ENCODE measurements around the gene VSIR. TPM values are rescaled to one million over a fixed set of nuclear protein-coding genes. Genes with fewer than 3 reads are reported as not detected.

The VSIR gene
- total RNA-seq = 100 to 1,000 TPM in 2 of 4 donors, 10 to 100 TPM in 2; 54.1 to 120 (median 84.7) TPM

- TF ChIP-seq, protein P1, sequence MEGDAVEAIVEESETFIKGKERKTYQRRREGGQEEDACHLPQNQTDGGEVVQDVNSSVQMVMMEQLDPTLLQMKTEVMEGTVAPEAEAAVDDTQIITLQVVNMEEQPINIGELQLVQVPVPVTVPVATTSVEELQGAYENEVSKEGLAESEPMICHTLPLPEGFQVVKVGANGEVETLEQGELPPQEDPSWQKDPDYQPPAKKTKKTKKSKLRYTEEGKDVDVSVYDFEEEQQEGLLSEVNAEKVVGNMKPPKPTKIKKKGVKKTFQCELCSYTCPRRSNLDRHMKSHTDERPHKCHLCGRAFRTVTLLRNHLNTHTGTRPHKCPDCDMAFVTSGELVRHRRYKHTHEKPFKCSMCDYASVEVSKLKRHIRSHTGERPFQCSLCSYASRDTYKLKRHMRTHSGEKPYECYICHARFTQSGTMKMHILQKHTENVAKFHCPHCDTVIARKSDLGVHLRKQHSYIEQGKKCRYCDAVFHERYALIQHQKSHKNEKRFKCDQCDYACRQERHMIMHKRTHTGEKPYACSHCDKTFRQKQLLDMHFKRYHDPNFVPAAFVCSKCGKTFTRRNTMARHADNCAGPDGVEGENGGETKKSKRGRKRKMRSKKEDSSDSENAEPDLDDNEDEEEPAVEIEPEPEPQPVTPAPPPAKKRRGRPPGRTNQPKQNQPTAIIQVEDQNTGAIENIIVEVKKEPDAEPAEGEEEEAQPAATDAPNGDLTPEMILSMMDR (IDR thresholded peaks at IDR 0.05; ENCODE audit: low read depth) = no peak
Observed at GRCh38 chr10:71773221-71773971, at the start of gene VSIR. TSS of gene VSIR (minus strand) at chr10:71773520. CDS start at chr10:71773439, 81 bp downstream.

GRCh38 chr10:71821909-71822763 is 48.8 kb upstream of the VSIR start:
- TF ChIP-seq, protein P1 (IDR thresholded peaks at IDR 0.05; ENCODE audit: low read depth) = no peak

DNA sequence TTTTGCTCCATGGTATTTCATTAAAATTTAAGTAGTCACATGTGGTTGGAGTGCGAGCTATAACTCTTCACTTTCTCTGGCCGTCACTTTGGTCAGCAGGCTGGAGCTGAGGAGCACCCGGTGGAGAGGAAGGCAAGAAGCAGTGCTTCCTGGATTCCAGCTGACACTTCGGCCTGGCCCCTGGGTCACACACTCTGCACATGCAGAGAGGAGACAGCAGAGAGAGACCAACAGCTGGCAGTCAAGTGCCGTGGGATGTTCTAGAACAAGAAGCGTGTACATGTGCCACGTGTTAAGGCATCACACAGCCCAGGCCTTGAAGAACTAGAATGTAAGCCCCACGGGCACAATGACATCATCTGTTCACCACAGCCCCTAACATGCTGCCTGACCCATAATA is 47.6 kb upstream of the VSIR start:
- TF ChIP-seq, protein P1 (IDR thresholded peaks at IDR 0.05; ENCODE audit: low read depth) = no peak

- TF ChIP-seq, protein P1 (IDR thresholded peaks at IDR 0.05; ENCODE audit: low read depth) = no peak
Observed at GRCh38 chr10:71819985-71820384, 46.7 kb upstream of the VSIR start.

- TF ChIP-seq, protein P1 (IDR thresholded peaks at IDR 0.05; ENCODE audit: low read depth) = no peak
Observed at GRCh38 chr10:71819441-71819861, 46.1 kb upstream of the VSIR start.

DNA sequence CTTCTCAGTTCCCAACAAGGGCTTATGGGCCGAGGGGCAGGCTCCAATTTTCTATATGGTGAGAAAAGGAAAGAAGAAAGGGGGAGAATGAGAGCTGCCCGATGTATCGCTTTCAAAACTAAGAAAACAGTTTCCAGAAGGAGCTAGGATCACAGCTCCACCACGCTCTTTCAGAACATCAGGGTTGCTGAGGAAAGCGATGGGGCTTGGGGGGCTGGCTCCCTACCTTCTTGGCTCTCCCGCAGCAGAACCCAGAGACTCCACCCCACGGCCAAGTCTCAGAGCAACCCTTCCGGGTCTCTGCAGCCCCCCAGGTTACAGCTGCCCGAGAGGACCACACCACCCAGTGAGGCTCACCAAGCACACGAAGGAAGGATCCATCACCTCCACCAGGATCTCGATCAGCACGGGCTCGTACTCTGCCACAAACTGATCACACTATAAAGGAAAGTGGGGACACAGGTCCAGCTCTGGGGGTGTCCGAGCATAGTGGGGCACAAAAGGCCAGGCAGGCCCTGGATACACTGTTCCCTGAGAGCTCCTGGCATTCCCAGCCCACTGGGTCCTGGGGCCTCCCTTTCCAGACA is 45.4 kb upstream of the VSIR start:
- TF ChIP-seq, protein P1 (IDR thresholded peaks at IDR 0.05; ENCODE audit: low read depth) = no peak

Data from subcutaneous adipose tissue (tissue), 4 donors.